Endothelial cell of umbilical vein (primary cell): ENCODE data around the gene GMPPA. TPM values are rescaled to one million over a fixed set of nuclear protein-coding genes. Genes with fewer than 3 reads are reported as not detected.

Source experiments
- BruUV-seq: library from RNA; stranded (reverse); fragments of 400-500 nt; replicated peaks from 2 replicates; lab custom pipeline; 2021; lab: Mats Ljungman, UMichigan
- CTCF ChIA-PET: fragments of 300-600, 350-600 bp; sonication (Branson Sonifier 250); formaldehyde crosslinking; loops from one replicate; lab custom pipeline; 2021; ENCODE audit warnings: antibody characterized with exemption, inconsistent platforms; lab: Charles Lee
- POLR2A ChIA-PET: fragments of 300-600, 350-600 bp; sonication (Branson Sonifier 250); formaldehyde crosslinking; loops from one replicate; lab custom pipeline; 2021; ENCODE audit warnings: antibody characterized with exemption, inconsistent platforms; lab: Charles Lee
- DNase-seq: peaks from one replicate; pipeline ENCODE4 v3.0.0-alpha.2; 2011; ENCODE audit warnings: low read depth, low spot score
- FAIRE-seq: peaks from 2 replicates; lab custom pipeline; 2011; peaks lifted over from hg19 to GRCh38; lab: Jason Lieb, UNC
- H2AFZ ChIP-seq: 2 replicates; pipeline ENCODE4 v1.6.0; 2012; ENCODE audit warnings: low read depth, low read length, control low read depth, inconsistent platforms
- H3K27ac ChIP-seq: 2 replicates; pipeline ENCODE4 v1.5.1; 2011; ENCODE audit warnings: low read depth, mild to moderate bottlenecking, control low read depth, low read length, moderate library complexity; ENCODE audit not compliant: insufficient read depth
- H3K27me3 ChIP-seq, 2 experiments: 2 replicates each; pipeline versions ENCODE4 v1.6.0 to v1.6.1; 2011; ENCODE audit warnings: low read length in 2 of 2, mixed read lengths in 1 of 2; ENCODE audit not compliant: control insufficient read depth in 2 of 2, insufficient read depth in 2 of 2
- H3K36me3 ChIP-seq, 2 experiments: 2 replicates in 1 of 2; 3 replicates in 1 of 2; pipeline ENCODE4 v1.5.1; 2011; ENCODE audit warnings: low read length in 2 of 2, mild to moderate bottlenecking in 1 of 2, moderate library complexity in 1 of 2; ENCODE audit not compliant: control insufficient read depth in 2 of 2, insufficient read depth in 2 of 2; ENCODE audit errors: extremely low read depth in 1 of 2
- H3K4me1 ChIP-seq: 3 replicates; pipeline ENCODE4 v1.5.1; 2011; ENCODE audit warnings: mild to moderate bottlenecking, low read length; ENCODE audit not compliant: control insufficient read depth, insufficient read depth; ENCODE audit errors: extremely low read depth
- H3K4me2 ChIP-seq: 2 replicates; pipeline ENCODE4 v1.6.1; 2011; ENCODE audit warnings: low read length, control low read depth, mixed read lengths; ENCODE audit not compliant: insufficient read depth
- H3K4me3 ChIP-seq, 3 experiments: fragments of 200-600 bp in 1 of 3; sonication (generic), shearing (Covaris generic) in 1 of 3; replicated peaks in 1 of 3; 2 replicates each; pipeline ENCODE4 v1.5.1; 2011 to 2016; ENCODE audit warnings: control low read depth in 3 of 3, low read length in 3 of 3, mild to moderate bottlenecking in 2 of 3, inconsistent platforms in 1 of 3, low read depth in 1 of 3, moderate library complexity in 1 of 3; ENCODE audit not compliant: insufficient read depth in 1 of 3
- H3K79me2 ChIP-seq: 2 replicates; pipeline ENCODE4 v1.6.0; 2012; ENCODE audit warnings: low read length, inconsistent platforms; ENCODE audit not compliant: control insufficient read depth, insufficient read depth
- H3K9ac ChIP-seq: replicated peaks from 2 replicates; pipeline ENCODE3; 2011; ENCODE audit warnings: low read length, control low read depth; ENCODE audit not compliant: insufficient read depth; ENCODE audit errors: extremely low read depth
- H3K9me1 ChIP-seq: replicated peaks from 3 replicates; pipeline ENCODE4 v1.6.0; 2011; ENCODE audit warnings: mild to moderate bottlenecking, low read length; ENCODE audit not compliant: control insufficient read depth, insufficient read depth; ENCODE audit errors: extremely low read depth
- H3K9me3 ChIP-seq: replicated peaks from 2 replicates; pipeline ENCODE4 v1.5.1; 2012; ENCODE audit warnings: low read length, inconsistent platforms; ENCODE audit not compliant: control insufficient read depth, insufficient read depth
- H4K20me1 ChIP-seq: replicated peaks from 2 replicates; pipeline ENCODE3; 2011; ENCODE audit warnings: mild to moderate bottlenecking, low read length; ENCODE audit not compliant: control insufficient read depth, insufficient read depth; ENCODE audit errors: extremely low read depth
- EZH2 ChIP-seq: IDR thresholded peaks from 2 replicates; pipeline ENCODE4 v1.6.1; 2012; ENCODE audit warnings: borderline replicate concordance, low read depth, mild to moderate bottlenecking, moderate library complexity, low read length, inconsistent platforms; ENCODE audit not compliant: severe bottlenecking
- FOS ChIP-seq: IDR thresholded peaks from 2 replicates; pipeline ENCODE4 v1.6.1; 2011; ENCODE audit warnings: mild to moderate bottlenecking, low read length, moderate library complexity, borderline replicate concordance; ENCODE audit not compliant: insufficient read depth
- GATA2 ChIP-seq: IDR thresholded peaks from 2 replicates; pipeline ENCODE4 v1.7.0; 2011; ENCODE audit warnings: low read depth, mild to moderate bottlenecking, moderate library complexity, mixed read lengths, low read length; ENCODE audit not compliant: insufficient read length, insufficient read depth
- JUN ChIP-seq: IDR thresholded peaks from 2 replicates; pipeline ENCODE4 v1.6.1; 2011; ENCODE audit warnings: borderline replicate concordance, low read depth; ENCODE audit not compliant: insufficient read length, insufficient read depth
- MYC ChIP-seq: IDR thresholded peaks from one replicate; pipeline ENCODE4 v1.6.1; 2011; ENCODE audit warnings: mild to moderate bottlenecking, low read depth, low read length
- POLR2A ChIP-seq: IDR thresholded peaks from 2 replicates; pipeline ENCODE4 v1.6.1; 2012; ENCODE audit warnings: low read depth, mild to moderate bottlenecking, control low read depth, low read length
- POLR2AphosphoS5 ChIP-seq: IDR thresholded peaks from 2 replicates; pipeline ENCODE4 v1.6.1; 2012; ENCODE audit warnings: low read depth, mild to moderate bottlenecking, control low read depth, low read length, moderate library complexity; ENCODE audit not compliant: insufficient read depth
- dilution Hi-C: fragments of 300-500 bp; cut with MboI; formaldehyde crosslinking; loops from one replicate; pipeline ENCODE4 v1.15.0; 2019; ENCODE audit warnings: low sequenced_read_pairs; ENCODE audit not compliant: extremely low pct_ligation_motif_present
- intact Hi-C: fragments of 100-400 bp; cut with micrococcal nuclease; formaldehyde crosslinking; loops from one replicate; pipeline ENCODE4 v1.10.0; 2022
- polyA plus RNA-seq, 4 experiments: library from polyadenylated mRNA; depleted of rRNA in 3 of 4; stranded (reverse) in 3 of 4; unstranded in 1 of 4; fragments of >200 nt; gene quantifications; 2 replicates each; pipeline versions ENCODE4 v1.2.1 to v1.2.3, GENCODE V29; 2011 to 2012; ENCODE audit warnings: missing spikeins in 1 of 4
- total RNA-seq: library from RNA; stranded (reverse); gene quantifications from 2 replicates; pipeline ENCODE4 v1.2.3, GENCODE V29; 2021
- TF ChIP-seq, protein P1 (sequence below): IDR thresholded peaks from 2 replicates; pipeline ENCODE4 v1.6.1; 2011; ENCODE audit not compliant: insufficient read depth, insufficient read length
- TF ChIP-seq, protein P2 (sequence below), 2 donors: IDR thresholded peaks; 1 replicate in 1 of 2; 2 replicates in 1 of 2; pipeline ENCODE4 v1.5.1; 2011; ENCODE audit warnings: low read length in 2 of 2, mild to moderate bottlenecking in 2 of 2, moderate library complexity in 2 of 2, control low read depth in 1 of 2, inconsistent platforms in 1 of 2, low read depth in 1 of 2; ENCODE audit not compliant: insufficient read depth in 1 of 2; ENCODE audit errors: extremely low read depth in 1 of 2

Gene GMPPA
- total and polyA plus RNA-seq, 2 donors (not counting 3 experiments of a cell fraction or from before 2014, with no cell fraction given): 39.1 to 104 TPM

DNA sequence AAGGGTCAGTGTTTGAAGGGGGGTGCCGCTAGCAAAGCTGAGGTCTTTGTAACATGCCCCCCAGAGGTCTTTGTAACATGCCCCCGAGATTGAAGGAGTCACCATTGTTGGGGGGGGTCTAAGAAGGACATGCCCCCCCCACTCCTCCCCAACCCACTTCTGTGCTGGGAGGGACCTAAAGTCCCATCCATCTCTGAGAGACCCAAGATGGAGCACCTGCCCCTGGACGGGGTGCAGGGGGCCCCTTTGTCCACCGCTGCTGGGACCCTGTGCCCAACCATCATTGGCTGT lies 9.7 kb downstream of the GMPPA start:
- Histone ChIP-seq H3K36me3 (peaks cover 0 to 26% of the 10 kb centered on the region in 2 experiments), H3K27me3 (peaks cover 27 to 30% of the 10 kb centered on the region in 2 experiments), H3K27ac (no peak overlapping the region), H2AFZ (no peak overlapping the region), H3K4me2 (no peak overlapping the region), H3K9me1 (no peaks in the 10 kb centered on the region), H4K20me1 (no peaks in the 10 kb centered on the region), H3K4me1 (no peaks in the 10 kb centered on the region), H3K9me3 (no peaks in the 10 kb centered on the region), H3K4me3 (no peak overlapping the region), H3K9ac (no peak overlapping the region), H3K79me2 (no peaks in the 10 kb centered on the region)
- POLR2A ChIA-PET: interaction anchor here (1.8 kb wide), 1 partner anchor 10 kb away, joined by 9 read pairs; the partner anchor contains the start of gene GMPPA
- DNase-seq: no peak
- intact Hi-C loops: loop anchor here (2.0 kb wide), 1 partner anchor 14 kb away; no protein-coding TSS in a partner anchor
- FAIRE-seq: no peak
- no TSS peak for BruUV-seq
- no peak for TF ChIP-seq GATA2
- TF ChIP-seq FOS: no peak
- TF ChIP-seq, protein P1, sequence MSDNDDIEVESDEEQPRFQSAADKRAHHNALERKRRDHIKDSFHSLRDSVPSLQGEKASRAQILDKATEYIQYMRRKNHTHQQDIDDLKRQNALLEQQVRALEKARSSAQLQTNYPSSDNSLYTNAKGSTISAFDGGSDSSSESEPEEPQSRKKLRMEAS: no peak
- TF ChIP-seq, protein P2, sequence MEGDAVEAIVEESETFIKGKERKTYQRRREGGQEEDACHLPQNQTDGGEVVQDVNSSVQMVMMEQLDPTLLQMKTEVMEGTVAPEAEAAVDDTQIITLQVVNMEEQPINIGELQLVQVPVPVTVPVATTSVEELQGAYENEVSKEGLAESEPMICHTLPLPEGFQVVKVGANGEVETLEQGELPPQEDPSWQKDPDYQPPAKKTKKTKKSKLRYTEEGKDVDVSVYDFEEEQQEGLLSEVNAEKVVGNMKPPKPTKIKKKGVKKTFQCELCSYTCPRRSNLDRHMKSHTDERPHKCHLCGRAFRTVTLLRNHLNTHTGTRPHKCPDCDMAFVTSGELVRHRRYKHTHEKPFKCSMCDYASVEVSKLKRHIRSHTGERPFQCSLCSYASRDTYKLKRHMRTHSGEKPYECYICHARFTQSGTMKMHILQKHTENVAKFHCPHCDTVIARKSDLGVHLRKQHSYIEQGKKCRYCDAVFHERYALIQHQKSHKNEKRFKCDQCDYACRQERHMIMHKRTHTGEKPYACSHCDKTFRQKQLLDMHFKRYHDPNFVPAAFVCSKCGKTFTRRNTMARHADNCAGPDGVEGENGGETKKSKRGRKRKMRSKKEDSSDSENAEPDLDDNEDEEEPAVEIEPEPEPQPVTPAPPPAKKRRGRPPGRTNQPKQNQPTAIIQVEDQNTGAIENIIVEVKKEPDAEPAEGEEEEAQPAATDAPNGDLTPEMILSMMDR (IDR thresholded peaks at IDR 0.05; ENCODE audit: extremely low read depth in 1 of 2, insufficient read depth in 1 of 2, low read depth in 1 of 2, low read length in 2 of 2): no peak
- no peak for TF ChIP-seq POLR2AphosphoS5
- no peak for TF ChIP-seq JUN
- TF ChIP-seq POLR2A: no peak
- no peak for TF ChIP-seq MYC
- TF ChIP-seq EZH2: no peak
- dilution Hi-C loops: no loop called here
- CTCF ChIA-PET: interaction anchor here (1.4 to 5.0 kb wide), 5 partner anchors 10 to 32 kb away, joined by 3 to 151 read pairs (median 67); partner anchors contain the start of gene GMPPA
